Smooth muscle cell of the umbilical artery (primary cell): ENCODE data around the gene SH3TC1. TPM values are rescaled to one million over a fixed set of nuclear protein-coding genes. Genes with fewer than 3 reads are reported as not detected.

ENCODE experiments used
- total RNA-seq: library from RNA; depleted of rRNA; stranded (reverse); fragments of >200 nt; gene quantifications from 2 replicates; pipeline ENCODE4 v1.2.3, GENCODE V29; 2014

The SH3TC1 gene
- 5.1 and 5.3 TPM in 2 replicates for total RNA-seq

DNA sequence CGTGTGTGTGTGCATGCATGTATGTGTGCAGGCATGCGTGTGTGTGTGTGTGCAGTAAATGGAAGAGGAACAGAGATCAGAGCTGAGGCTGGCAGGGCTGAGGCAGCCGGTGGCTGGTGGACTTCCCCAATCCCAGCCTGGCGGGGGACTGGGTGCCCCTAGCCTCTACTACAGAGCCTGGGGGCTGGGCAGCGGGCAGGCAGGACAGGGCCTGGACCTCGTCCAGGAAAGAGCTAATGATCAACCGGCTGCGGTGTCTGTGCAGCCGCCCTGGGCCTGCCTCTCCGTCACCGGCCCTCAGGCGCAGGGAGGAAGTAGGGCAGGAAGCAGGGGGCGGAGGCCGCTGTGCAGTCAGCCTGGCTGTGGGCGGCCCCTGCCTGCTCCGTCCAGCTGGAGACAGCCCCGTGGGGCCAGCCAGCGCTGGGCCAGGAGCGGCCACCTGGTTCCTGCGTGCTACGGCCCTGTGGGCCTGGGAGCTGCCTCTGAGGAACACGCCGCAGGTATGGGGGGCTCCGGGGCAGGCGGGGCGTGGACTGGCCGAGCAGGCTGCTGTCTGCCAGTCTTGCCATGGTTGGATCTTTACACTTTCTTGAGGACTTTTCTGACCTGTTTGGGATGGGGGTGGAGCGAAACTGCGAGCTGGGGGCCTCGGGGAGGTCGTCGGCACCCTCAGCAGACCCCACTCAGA lies at the start of gene SH3TC1:
TSS of gene SH3TC1 (plus strand) at position 385 of the 688 bp plus-strand sequence. CDS start 5,905 bp downstream, outside the sequence.

GRCh38 chr4:8158710-8159536 lies 40.2 kb upstream of the SH3TC1 start, which contains the start of gene ABLIM2:
Gene ABLIM2, minus strand, starts transcription at chr4:8158813. Its CDS starts 124 bp downstream, at chr4:8158689.

GRCh38 chr4:8269535-8270417 lies 70.7 kb downstream of the SH3TC1 start, which contains the start of gene HTRA3:
Gene HTRA3, plus strand, starts transcription at chr4:8269754. Its CDS starts 215 bp downstream, at chr4:8269969.

Other genes starting within 250 kb of the SH3TC1 start
- gene ABLIM2, start 40.5 kb upstream of the SH3TC1 start, total RNA-seq = 0.09 TPM in 1 of 2 replicates, not detected in the other
- gene HTRA3, start 70.5 kb downstream of the SH3TC1 start, total RNA-seq = 0.42 and 12.5 TPM in 2 replicates
- 32.3 and 38.6 TPM in 2 replicates for gene ACOX3, start 241.4 kb downstream of the SH3TC1 start, total RNA-seq
- 15.4 and 18.3 TPM in 2 replicates for gene TRMT44, start 241.5 kb downstream of the SH3TC1 start, total RNA-seq